ENCODE results near the gene POLE4. TPM values are rescaled to one million over a fixed set of nuclear protein-coding genes. Genes with fewer than 3 reads are reported as not detected.

The POLE4 gene
- total RNA-seq, 1 experiment from 2014 or later, result 72.9 TPM

DNA sequence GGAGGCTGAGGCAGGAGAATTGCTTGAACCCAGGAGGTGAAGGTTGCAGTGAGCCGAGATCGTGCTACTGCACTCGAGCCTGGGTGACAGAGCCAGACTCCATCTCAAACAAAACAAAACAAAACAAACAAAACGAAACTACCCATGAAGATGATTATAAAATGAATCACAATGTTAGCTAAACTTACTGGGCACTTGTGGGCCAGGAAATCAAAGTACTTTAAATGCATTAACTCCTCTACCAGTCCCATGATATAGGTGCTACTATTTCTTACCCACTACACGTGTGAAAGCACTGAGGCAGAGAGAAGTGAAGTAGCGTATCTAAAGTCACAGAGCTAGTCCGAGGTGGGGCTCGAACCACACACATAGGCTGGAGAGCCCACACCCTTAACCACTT is 53.6 kb downstream of the POLE4 start:
- DNase-seq, result no peak
- no peak overlapping the region for H3K27ac ChIP-seq (ENCODE audit: low read length)
- H3K27me3 ChIP-seq (ENCODE audit: low read length), result no peaks in the 10 kb centered on the region
- H3K4me2 ChIP-seq (ENCODE audit: low read depth, low read length, poor library complexity, severe bottlenecking), result no peak overlapping the region
- H3K4me1 ChIP-seq (ENCODE audit: low read length), result no peaks in the 10 kb centered on the region
- H3K4me3 ChIP-seq (ENCODE audit: low read length), result no peak overlapping the region
- H3K36me3 ChIP-seq (ENCODE audit: insufficient read depth, low read length), result no peaks in the 10 kb centered on the region
- H4K20me1 ChIP-seq (ENCODE audit: insufficient read depth, low read depth, low read length), result no peaks in the 10 kb centered on the region
- H3K9me3 ChIP-seq (ENCODE audit: low read length), result no peaks in the 10 kb centered on the region
- H3K9me2 ChIP-seq (replicated peaks; ENCODE audit: insufficient read depth, low read length), result no peaks in the 10 kb centered on the region
- H3K9ac ChIP-seq (ENCODE audit: low read length), result no peak overlapping the region
- no peaks in the 10 kb centered on the region for H3K79me2 ChIP-seq (ENCODE audit: low read length)
- H2AFZ ChIP-seq (ENCODE audit: low read length), result no peak overlapping the region

DNA sequence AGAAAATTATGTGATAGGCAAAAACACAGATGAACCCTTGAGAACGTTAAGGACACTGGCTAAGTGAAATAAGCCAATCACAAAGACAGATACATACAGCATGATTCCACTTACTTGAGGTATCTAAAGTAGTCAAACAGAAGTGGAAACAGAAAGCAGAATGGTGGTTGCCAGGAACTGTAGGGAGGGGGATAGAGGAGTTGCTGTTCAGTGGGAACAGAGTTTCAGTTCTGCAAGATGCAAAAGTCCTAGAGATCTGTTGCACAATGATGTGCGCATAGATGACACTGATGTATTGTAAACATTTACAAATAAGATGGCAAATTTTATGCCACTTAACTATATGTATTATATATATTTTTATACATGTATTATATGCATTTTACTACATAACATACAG is 59.7 kb downstream of the POLE4 start:
- Histone ChIP-seq H3K9me3 (ENCODE audit: low read length) (no peaks in the 10 kb centered on the region), H3K79me2 (ENCODE audit: low read length) (no peaks in the 10 kb centered on the region), H3K4me2 (ENCODE audit: low read depth, low read length, poor library complexity, severe bottlenecking) (no peak overlapping the region), H3K9me2 (replicated peaks; ENCODE audit: insufficient read depth, low read length) (no peaks in the 10 kb centered on the region), H4K20me1 (ENCODE audit: insufficient read depth, low read depth, low read length) (no peaks in the 10 kb centered on the region), H3K4me3 (ENCODE audit: low read length) (no peak overlapping the region), H3K27ac (ENCODE audit: low read length) (no peak overlapping the region), H3K9ac (ENCODE audit: low read length) (no peak overlapping the region), H2AFZ (ENCODE audit: low read length) (no peak overlapping the region), H3K4me1 (ENCODE audit: low read length) (no peaks in the 10 kb centered on the region), H3K36me3 (ENCODE audit: insufficient read depth, low read length) (no peaks in the 10 kb centered on the region), H3K27me3 (ENCODE audit: low read length) (no peaks in the 10 kb centered on the region)
- no peak for DNase-seq

Other genes starting within 250 kb of the POLE4 start
- 80.7 and 111 TPM in 2 replicates for gene HK2, start 124.5 kb upstream of the POLE4 start, total RNA-seq (2014; rRNA removed; shearing (Covaris generic); ENCODE audit: low replicate concordance)
- not detected in 2 replicates for gene TACR1, start 240.9 kb downstream of the POLE4 start, total RNA-seq (2014; rRNA removed; shearing (Covaris generic); ENCODE audit: low replicate concordance)

All from Karpas-422 (cell line).